ENCODE results near the gene PPFIA1. TPM values are rescaled to one million over a fixed set of nuclear protein-coding genes. Genes with fewer than 3 reads are reported as not detected.

PPFIA1 gene
- total and polyA plus RNA-seq, 2 experiments from 2014 or later = 34.1 to 48.1 TPM

DNA sequence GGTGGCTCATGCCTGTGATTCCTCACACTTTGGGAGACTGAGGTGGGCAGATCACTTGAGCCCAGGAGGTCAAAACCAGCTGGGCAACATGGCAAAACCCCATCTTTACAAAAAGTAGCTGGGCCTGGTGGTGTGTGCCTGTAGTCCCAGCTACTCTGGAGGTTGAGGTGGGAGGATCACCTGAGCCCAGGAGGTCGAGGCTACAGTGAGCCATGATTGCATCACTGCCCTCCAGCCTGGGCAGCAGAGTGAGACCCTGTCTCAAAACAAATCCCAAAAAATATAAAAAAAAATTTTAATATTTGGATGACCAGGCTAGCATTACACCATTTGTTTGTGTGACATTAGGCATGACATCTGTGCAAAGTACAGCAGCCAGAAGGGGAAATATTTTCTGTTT is 78.1 kb downstream of the PPFIA1 start:
- Histone ChIP-seq H3K4me1 (ENCODE audit: low read depth) (peaks cover 4% of the 10 kb centered on the region), H3K4me3 (no peak overlapping the region), H3K9me3 (ENCODE audit: low read depth) (no peaks in the 10 kb centered on the region), H3K27ac (no peak overlapping the region), H3K36me3 (peaks cover 37% of the 10 kb centered on the region), H3K27me3 (no peaks in the 10 kb centered on the region)
- TF ChIP-seq, protein P1, sequence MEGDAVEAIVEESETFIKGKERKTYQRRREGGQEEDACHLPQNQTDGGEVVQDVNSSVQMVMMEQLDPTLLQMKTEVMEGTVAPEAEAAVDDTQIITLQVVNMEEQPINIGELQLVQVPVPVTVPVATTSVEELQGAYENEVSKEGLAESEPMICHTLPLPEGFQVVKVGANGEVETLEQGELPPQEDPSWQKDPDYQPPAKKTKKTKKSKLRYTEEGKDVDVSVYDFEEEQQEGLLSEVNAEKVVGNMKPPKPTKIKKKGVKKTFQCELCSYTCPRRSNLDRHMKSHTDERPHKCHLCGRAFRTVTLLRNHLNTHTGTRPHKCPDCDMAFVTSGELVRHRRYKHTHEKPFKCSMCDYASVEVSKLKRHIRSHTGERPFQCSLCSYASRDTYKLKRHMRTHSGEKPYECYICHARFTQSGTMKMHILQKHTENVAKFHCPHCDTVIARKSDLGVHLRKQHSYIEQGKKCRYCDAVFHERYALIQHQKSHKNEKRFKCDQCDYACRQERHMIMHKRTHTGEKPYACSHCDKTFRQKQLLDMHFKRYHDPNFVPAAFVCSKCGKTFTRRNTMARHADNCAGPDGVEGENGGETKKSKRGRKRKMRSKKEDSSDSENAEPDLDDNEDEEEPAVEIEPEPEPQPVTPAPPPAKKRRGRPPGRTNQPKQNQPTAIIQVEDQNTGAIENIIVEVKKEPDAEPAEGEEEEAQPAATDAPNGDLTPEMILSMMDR (IDR thresholded peaks at IDR 0.05; ENCODE audit: low read depth, low read length) = no peak
- DNase-seq (ENCODE audit: low read depth in 1 of 2, low spot score in 1 of 2) = no peak

DNA sequence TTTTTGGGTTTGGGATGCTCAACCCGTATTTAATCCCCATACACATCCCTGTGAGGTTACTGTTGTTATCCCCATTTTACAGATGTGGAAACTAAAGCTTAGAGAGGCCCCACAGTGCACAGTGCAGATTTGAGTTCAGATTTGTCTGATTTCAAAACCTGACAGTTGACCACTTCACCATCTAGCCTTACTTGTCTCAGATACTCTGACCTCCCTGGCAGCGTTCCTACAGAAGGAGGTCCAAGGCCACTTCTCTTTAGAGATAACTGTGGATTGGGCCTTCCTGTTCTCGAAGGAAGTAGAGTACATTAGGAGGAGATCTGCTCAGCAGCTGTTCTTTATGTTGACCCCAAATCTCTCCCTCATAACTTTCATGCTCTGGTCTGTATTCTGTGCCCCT is 81.2 kb downstream of the PPFIA1 start:
- peak overlapping the region; percentile 63 for H3K27ac ChIP-seq
- H3K4me3 ChIP-seq = no peak overlapping the region
- TF ChIP-seq, protein P1 (IDR thresholded peaks at IDR 0.05; ENCODE audit: low read depth, low read length) = no peak
- H3K9me3 ChIP-seq (ENCODE audit: low read depth) = no peaks in the 10 kb centered on the region
- DNase-seq (ENCODE audit: low read depth in 1 of 2, low spot score in 1 of 2) = no peak
- H3K4me1 ChIP-seq (ENCODE audit: low read depth) = peaks cover 4% of the 10 kb centered on the region
- peaks cover 43% of the 10 kb centered on the region for H3K36me3 ChIP-seq
- H3K27me3 ChIP-seq = no peaks in the 10 kb centered on the region

DNA sequence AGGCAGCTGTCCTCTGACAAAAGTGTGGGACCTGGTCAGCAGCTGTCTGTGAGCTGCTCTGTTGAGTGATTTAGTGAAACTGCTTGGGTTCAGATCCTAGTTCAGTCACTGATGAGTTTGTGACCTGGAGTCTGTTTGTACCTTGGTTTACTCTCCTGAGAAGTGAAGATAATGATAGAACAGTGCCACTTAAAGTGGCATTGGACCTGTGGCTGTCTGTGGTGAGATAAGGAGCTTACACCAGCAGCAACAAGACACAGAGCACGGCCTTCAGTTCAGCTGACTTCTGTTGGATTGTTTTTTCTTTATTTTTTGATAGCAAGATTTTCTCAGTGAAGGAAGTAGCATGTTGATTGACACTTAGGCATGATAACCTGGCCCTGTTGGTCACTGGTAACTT is 81.6 kb downstream of the PPFIA1 start:
- H3K36me3 ChIP-seq = peaks cover 40% of the 10 kb centered on the region

DNA sequence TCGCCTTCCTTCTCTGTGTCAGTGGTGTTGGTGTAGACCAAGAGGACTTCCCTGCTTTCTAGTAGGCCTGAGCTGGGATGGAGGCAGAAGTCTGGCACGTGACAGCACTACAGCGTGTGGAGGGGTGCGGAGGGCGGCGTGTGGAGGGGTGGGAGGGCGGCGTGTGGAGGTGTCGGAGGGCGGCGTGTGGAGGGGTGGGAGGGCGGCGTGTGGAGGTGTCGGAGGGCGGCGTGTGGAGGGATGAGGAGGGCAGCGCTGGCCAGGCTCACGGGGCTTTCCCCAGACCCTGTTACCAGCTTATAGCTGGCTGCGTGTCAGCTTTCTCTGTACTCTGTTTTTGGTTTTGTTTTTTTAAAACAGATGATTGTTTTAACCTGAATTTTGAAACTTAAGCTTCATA is 82.1 kb downstream of the PPFIA1 start:
- Histone ChIP-seq H3K27ac (peak overlapping the region; percentile 63), H3K4me1 (ENCODE audit: low read depth) (peaks cover 4% of the 10 kb centered on the region), H3K36me3 (peaks cover 40% of the 10 kb centered on the region), H3K9me3 (ENCODE audit: low read depth) (no peaks in the 10 kb centered on the region), H3K27me3 (no peaks in the 10 kb centered on the region), H3K4me3 (no peak overlapping the region)
- DNase-seq (ENCODE audit: low read depth in 1 of 2, low spot score in 1 of 2) = no peak
- TF ChIP-seq, protein P1 (IDR thresholded peaks at IDR 0.05; ENCODE audit: low read depth, low read length) = no peak

More for the DNA sequence above, 81.6 kb downstream of the PPFIA1 start:
- Histone ChIP-seq H3K4me1 (ENCODE audit: low read depth) (peaks cover 4% of the 10 kb centered on the region), H3K9me3 (ENCODE audit: low read depth) (no peaks in the 10 kb centered on the region), H3K4me3 (no peak overlapping the region), H3K27ac (peak overlapping the region; percentile 63), H3K27me3 (no peaks in the 10 kb centered on the region)
- TF ChIP-seq, protein P1 (IDR thresholded peaks at IDR 0.05; ENCODE audit: low read depth, low read length) = no peak
- DNase-seq (ENCODE audit: low read depth in 1 of 2, low spot score in 1 of 2) = no peak

DNA sequence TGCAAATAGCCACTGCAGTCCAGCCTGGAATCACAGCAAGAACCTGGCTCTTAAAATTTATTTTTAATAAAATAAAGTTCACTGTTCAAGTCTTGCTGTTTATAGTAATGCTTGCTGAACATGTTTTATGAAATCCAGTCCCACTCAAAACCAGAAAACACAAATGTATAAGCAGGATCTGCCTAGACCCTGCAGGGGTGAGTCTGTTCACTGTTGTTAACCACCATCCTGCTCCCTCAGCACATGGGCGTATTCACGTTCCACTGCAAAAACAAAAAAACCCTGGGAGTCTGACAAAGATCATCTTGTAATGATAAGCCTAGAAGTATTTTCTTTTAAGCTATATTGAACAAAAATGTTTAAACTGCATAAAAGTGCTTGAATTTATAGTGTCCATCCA is 82.8 kb downstream of the PPFIA1 start:
- H3K27me3 ChIP-seq = no peaks in the 10 kb centered on the region
- peaks cover 35% of the 10 kb centered on the region for H3K36me3 ChIP-seq
- peaks cover 4% of the 10 kb centered on the region for H3K4me1 ChIP-seq (ENCODE audit: low read depth)
- no peak for DNase-seq (ENCODE audit: low read depth in 1 of 2, low spot score in 1 of 2)
- H3K9me3 ChIP-seq (ENCODE audit: low read depth) = no peaks in the 10 kb centered on the region
- TF ChIP-seq, protein P1 (IDR thresholded peaks at IDR 0.05; ENCODE audit: low read depth, low read length) = no peak
- H3K27ac ChIP-seq = no peak overlapping the region
- no peak overlapping the region for H3K4me3 ChIP-seq
